IMR-90 (cell line): ENCODE data around the gene ZNF423. TPM values are rescaled to one million over a fixed set of nuclear protein-coding genes. Genes with fewer than 3 reads are reported as not detected.

ENCODE experiments used
- ATAC-seq: fragments of 200-7000 bp; cut with Tn5 transposase; 2 replicates; pipeline ENCODE4 v1.9.1; 2020; ENCODE audit warnings: low read depth, mild to moderate bottlenecking, moderate library complexity
- BruUV-seq: library from RNA; stranded (reverse); fragments of 400-500 nt; replicated peaks from 2 replicates; lab custom pipeline; 2021; lab: Mats Ljungman, UMichigan
- CTCF ChIA-PET: fragments of 300-600 bp; formaldehyde crosslinking; extraction: SDS; loops from one replicate; lab custom pipeline; 2021; ENCODE audit warnings: antibody characterized with exemption; lab: Yijun Ruan, JAX
- POLR2A ChIA-PET: fragments of 300-600 bp; sonication (Branson Sonifier 250); formaldehyde crosslinking; loops from one replicate; lab custom pipeline; 2022; ENCODE audit warnings: antibody characterized with exemption; ENCODE audit not compliant: unreplicated experiment; lab: Charles Lee
- DNase-seq: peaks from one replicate; pipeline ENCODE4 v3.0.0; 2013
- H2AFZ ChIP-seq: replicated peaks from 2 replicates; pipeline ENCODE3; 2013; ENCODE audit warnings: low read length, mild to moderate bottlenecking; ENCODE audit not compliant: poor library complexity
- H2AK5ac ChIP-seq: 2 replicates; pipeline ENCODE4 v1.6.1; 2013; ENCODE audit warnings: low read depth, low read length, inconsistent platforms
- H2AK9ac ChIP-seq: replicated peaks from 2 replicates; pipeline ENCODE3; 2013; ENCODE audit warnings: mild to moderate bottlenecking, low read depth, low read length, moderate library complexity; ENCODE audit not compliant: poor library complexity
- H2BK120ac ChIP-seq: 2 replicates; pipeline ENCODE4 v1.6.1; 2013; ENCODE audit warnings: low read depth, low read length, inconsistent platforms
- H2BK15ac ChIP-seq: 3 replicates; pipeline ENCODE4 v1.6.1; 2013; ENCODE audit warnings: low read depth, low read length, inconsistent platforms
- H2BK20ac ChIP-seq: 2 replicates; pipeline ENCODE4 v1.6.1; 2013; ENCODE audit warnings: low read depth, mild to moderate bottlenecking, inconsistent platforms, low read length, moderate library complexity
- H2BK5ac ChIP-seq: 2 replicates; pipeline ENCODE4 v1.6.1; 2013; ENCODE audit warnings: mild to moderate bottlenecking, low read depth, low read length, inconsistent platforms; ENCODE audit not compliant: poor library complexity, severe bottlenecking
- H3K14ac ChIP-seq: replicated peaks from 2 replicates; pipeline ENCODE4 v1.6.1; 2013; ENCODE audit warnings: low read depth, low read length, inconsistent platforms
- H3K18ac ChIP-seq: 2 replicates; pipeline ENCODE4 v1.6.1; 2013; ENCODE audit warnings: low read depth, low read length, control low read depth
- H3K23ac ChIP-seq: 2 replicates; pipeline ENCODE4 v1.6.1; 2013; ENCODE audit warnings: low read depth, low read length, inconsistent platforms
- H3K27ac ChIP-seq: 2 replicates; pipeline ENCODE4 v1.5.1; 2013; ENCODE audit warnings: mild to moderate bottlenecking, control low read depth, low read length; ENCODE audit not compliant: insufficient read depth
- H3K27me3 ChIP-seq: 2 replicates; pipeline ENCODE4 v1.6.1; 2013; ENCODE audit warnings: low read length; ENCODE audit not compliant: control insufficient read depth, insufficient read depth
- H3K36me3 ChIP-seq: 2 replicates; pipeline ENCODE4 v1.6.1; 2013; ENCODE audit warnings: low read length, mixed read lengths; ENCODE audit not compliant: control insufficient read depth, insufficient read depth
- H3K4ac ChIP-seq: 2 replicates; pipeline ENCODE4 v1.6.1; 2013; ENCODE audit warnings: low read depth, low read length, inconsistent platforms
- H3K4me1 ChIP-seq: 2 replicates; pipeline ENCODE4 v1.6.1; 2013; ENCODE audit warnings: low read length, mixed read lengths; ENCODE audit not compliant: control insufficient read depth, insufficient read depth
- H3K4me2 ChIP-seq: 2 replicates; pipeline ENCODE4 v1.6.1; 2013; ENCODE audit warnings: low read depth, mild to moderate bottlenecking, control low read depth, low read length, moderate library complexity
- H3K4me3 ChIP-seq: 2 replicates; pipeline ENCODE4 v1.5.1; 2013; ENCODE audit warnings: low read depth, mild to moderate bottlenecking, control low read depth, low read length, moderate library complexity; ENCODE audit not compliant: insufficient read depth
- H3K56ac ChIP-seq: 2 replicates; pipeline ENCODE4 v1.6.1; 2013; ENCODE audit warnings: low read length, inconsistent platforms; ENCODE audit not compliant: insufficient read depth; ENCODE audit errors: extremely low read depth
- H3K79me1 ChIP-seq, 2 experiments: 2 replicates each; pipeline ENCODE4 v1.6.1; 2013; ENCODE audit warnings: low read length in 2 of 2, inconsistent platforms in 1 of 2, low read depth in 1 of 2
- H3K9ac ChIP-seq: 2 replicates; pipeline ENCODE4 v1.6.1; 2013; ENCODE audit warnings: low read depth, low read length, control low read depth
- H3K9me1 ChIP-seq: 2 replicates; pipeline ENCODE4 v1.6.1; 2013; ENCODE audit warnings: low read length, inconsistent platforms; ENCODE audit not compliant: insufficient read depth
- H3K9me3 ChIP-seq: 2 replicates; pipeline ENCODE4 v1.6.1; 2013; ENCODE audit warnings: low read length; ENCODE audit not compliant: control insufficient read depth, insufficient read depth
- H4K20me1 ChIP-seq: 2 replicates; pipeline ENCODE4 v1.6.1; 2013; ENCODE audit warnings: low read length, inconsistent platforms; ENCODE audit not compliant: insufficient read depth
- H4K5ac ChIP-seq: 2 replicates; pipeline ENCODE4 v1.6.1; 2013; ENCODE audit warnings: mild to moderate bottlenecking, low read depth, low read length, control low read depth
- H4K8ac ChIP-seq, 2 experiments: 2 replicates each; pipeline ENCODE4 v1.6.1; 2013; ENCODE audit warnings: low read depth in 2 of 2, low read length in 2 of 2, control low read depth in 1 of 2, inconsistent platforms in 1 of 2
- H4K91ac ChIP-seq: 2 replicates; pipeline ENCODE4 v1.6.1; 2013; ENCODE audit warnings: low read depth, low read length, inconsistent platforms; ENCODE audit not compliant: insufficient read depth
- BHLHE40 ChIP-seq: fragments of 150-350 bp; IDR thresholded peaks from 2 replicates; pipeline ENCODE4 v1.6.1; 2016; ENCODE audit warnings: mild to moderate bottlenecking, low read depth, low read length
- CEBPB ChIP-seq: IDR thresholded peaks from 2 replicates; pipeline ENCODE4 v1.6.1; 2012; ENCODE audit warnings: low read depth, low read length, improper control_type of control experiment
- CHD1 ChIP-seq: IDR thresholded peaks from 2 replicates; pipeline ENCODE4 v1.6.1; 2012; ENCODE audit warnings: low read depth, low read length, improper control_type of control experiment
- FOS ChIP-seq: fragments of 150-350 bp; IDR thresholded peaks from 2 replicates; pipeline ENCODE4 v1.6.1; 2016; ENCODE audit warnings: low read depth, low read length
- MAFK ChIP-seq: IDR thresholded peaks from 2 replicates; pipeline ENCODE4 v1.6.1; 2012; ENCODE audit warnings: low read depth, low read length, improper control_type of control experiment
- MAZ ChIP-seq: IDR thresholded peaks from 2 replicates; pipeline ENCODE4 v1.6.1; 2012; ENCODE audit warnings: low read depth, mild to moderate bottlenecking, low read length, improper control_type of control experiment, moderate library complexity, borderline replicate concordance
- NFE2L2 ChIP-seq: fragments of 150-350 bp; IDR thresholded peaks from 2 replicates; pipeline ENCODE4 v1.6.1; 2016; ENCODE audit warnings: low read depth, mild to moderate bottlenecking, low read length
- POLR2A ChIP-seq: IDR thresholded peaks from 2 replicates; pipeline ENCODE4 v1.6.1; 2012; ENCODE audit warnings: mild to moderate bottlenecking, low read depth, low read length
- RAD21 ChIP-seq: IDR thresholded peaks from 2 replicates; pipeline ENCODE4 v1.6.1; 2012; ENCODE audit warnings: low read length, improper control_type of control experiment
- RCOR1 ChIP-seq: IDR thresholded peaks from 2 replicates; pipeline ENCODE4 v1.6.1; 2012; ENCODE audit warnings: mild to moderate bottlenecking, low read length, improper control_type of control experiment; ENCODE audit not compliant: insufficient replicate concordance
- RFX5 ChIP-seq: IDR thresholded peaks from 2 replicates; pipeline ENCODE4 v1.8.0; 2012; ENCODE audit warnings: low read depth, mild to moderate bottlenecking, low read length, moderate library complexity
- SMC3 ChIP-seq: fragments of 150-350 bp; IDR thresholded peaks from 2 replicates; pipeline ENCODE4 v1.6.1; 2016; ENCODE audit warnings: low read depth, mild to moderate bottlenecking, antibody characterized with exemption, low read length, moderate library complexity
- WGBS, 2 experiments: methylation state at CpG; one replicate each; pipeline versions ENCODE4 v1.1.5 to v1.1.7; 2013; ENCODE audit warnings: missing lambda C conversion rate in 2 of 2; ENCODE audit not compliant: insufficient read length in 1 of 2; ENCODE audit errors: extremely low coverage in 2 of 2; 5-methylcytosine and 5-hydroxymethylcytosine counted together
- dilution Hi-C: fragments of 300-500 bp; cut with HindIII; formaldehyde crosslinking; loops from one replicate; pipeline ENCODE4 v1.14.3; 2018; ENCODE audit warnings: low sequenced_read_pairs; ENCODE audit not compliant: unreplicated experiment
- in situ Hi-C: fragments of 300-500 bp; cut with MboI; formaldehyde crosslinking; loops from 3 replicates; pipeline ENCODE4 v1.14.3; 2019; ENCODE audit warnings: low sequenced_read_pairs, inconsistent platforms, mixed read lengths
- intact Hi-C: fragments of 100-400 bp; cut with micrococcal nuclease; formaldehyde crosslinking; loops from 2 replicates; pipeline ENCODE4 v1.10.0; 2022
- polyA plus RNA-seq, 3 experiments: library from polyadenylated mRNA; depleted of rRNA; stranded (reverse); fragments of >200 nt; gene quantifications; 2 replicates each; pipeline ENCODE4 v1.2.3, GENCODE V29; 2012; ENCODE audit warnings: low replicate concordance in 1 of 3
- total RNA-seq: library from RNA; depleted of rRNA; stranded (reverse); fragments of >200 nt; gene quantifications from 2 replicates; pipeline ENCODE4 v1.2.3, GENCODE V29; 2012
- TF ChIP-seq, protein P1 (sequence below): fragments of 150-350 bp; IDR thresholded peaks from 2 replicates; pipeline ENCODE4 v1.6.1; 2016; ENCODE audit warnings: low read depth, mild to moderate bottlenecking, low read length, moderate library complexity, borderline replicate concordance
- TF ChIP-seq, protein P2 (sequence below): conservative IDR thresholded peaks from 2 replicates; pipeline ENCODE4 v1.5.1; 2012; ENCODE audit warnings: mild to moderate bottlenecking, low read depth, low read length, improper control_type of control experiment

ZNF423 gene
- total and polyA plus RNA-seq, 2 of the 4 experiments (the other 2 are of a cell fraction): under 0.01 to 0.10 TPM

DNA sequence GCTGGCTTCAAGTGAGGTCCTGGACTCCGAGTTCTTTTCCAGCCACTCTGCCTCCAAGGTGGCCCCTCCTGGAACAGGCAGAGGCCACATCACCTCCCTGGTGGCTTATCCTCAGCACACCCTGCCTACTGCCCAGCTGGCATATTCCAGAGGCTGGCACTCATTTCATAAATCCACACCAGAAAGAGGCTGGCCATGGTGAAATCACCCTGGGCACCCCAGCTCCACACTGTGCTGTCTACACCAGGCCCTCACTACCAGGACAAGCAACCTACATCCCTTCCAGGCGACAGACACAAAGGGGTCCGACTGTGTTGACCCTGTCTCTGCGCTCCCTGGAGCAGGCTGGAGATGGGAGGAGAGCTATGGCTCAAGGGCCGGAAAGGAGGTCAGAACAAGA is 382.1 kb downstream of the ZNF423 start:
- no peak overlapping the region for H2AK5ac ChIP-seq
- no peak overlapping the region for H3K23ac ChIP-seq
- H3K36me3 ChIP-seq: no peaks in the 10 kb centered on the region
- no peak overlapping the region for H3K14ac ChIP-seq
- H4K20me1 ChIP-seq: no peaks in the 10 kb centered on the region
- H3K4me1 ChIP-seq: no peaks in the 10 kb centered on the region
- no peak overlapping the region for H4K5ac ChIP-seq
- in situ Hi-C loops (no loop called here), dilution Hi-C loops (no loop called here), intact Hi-C loops (no loop called here)
- no peak overlapping the region for H3K4me3 ChIP-seq
- H3K9me1 ChIP-seq: peaks cover 4% of the 10 kb centered on the region; the same call in 1 of the 2 replicates
- no peak overlapping the region for H4K91ac ChIP-seq
- no peaks in the 10 kb centered on the region for H3K27me3 ChIP-seq
- H4K8ac ChIP-seq: no peak overlapping the region
- no peak overlapping the region for H2BK5ac ChIP-seq
- H2BK15ac ChIP-seq: no peak overlapping the region
- no peak overlapping the region for H2BK20ac ChIP-seq
- H3K18ac ChIP-seq: no peak overlapping the region
- BruUV-seq: no TSS peak
- no peaks in the 10 kb centered on the region for H3K79me1 ChIP-seq
- H2AFZ ChIP-seq: no peak overlapping the region
- H3K56ac ChIP-seq: no peak overlapping the region
- H3K9me3 ChIP-seq: no peaks in the 10 kb centered on the region
- ChIA-PET CTCF (no interaction called here), POLR2A (no interaction called here)
- no peak overlapping the region for H3K4ac ChIP-seq
- H2BK120ac ChIP-seq: no peak overlapping the region
- no CpG with 5 or more reads among the region's 5 CpGs for WGBS, 2 experiments
- no peak overlapping the region for H3K4me2 ChIP-seq
- no peak for ATAC-seq
- H2AK9ac ChIP-seq: no peak overlapping the region
- no peak overlapping the region for H3K9ac ChIP-seq
- no peak for DNase-seq
- no peak for TF ChIP-seq RFX5
- TF ChIP-seq, protein P1, sequence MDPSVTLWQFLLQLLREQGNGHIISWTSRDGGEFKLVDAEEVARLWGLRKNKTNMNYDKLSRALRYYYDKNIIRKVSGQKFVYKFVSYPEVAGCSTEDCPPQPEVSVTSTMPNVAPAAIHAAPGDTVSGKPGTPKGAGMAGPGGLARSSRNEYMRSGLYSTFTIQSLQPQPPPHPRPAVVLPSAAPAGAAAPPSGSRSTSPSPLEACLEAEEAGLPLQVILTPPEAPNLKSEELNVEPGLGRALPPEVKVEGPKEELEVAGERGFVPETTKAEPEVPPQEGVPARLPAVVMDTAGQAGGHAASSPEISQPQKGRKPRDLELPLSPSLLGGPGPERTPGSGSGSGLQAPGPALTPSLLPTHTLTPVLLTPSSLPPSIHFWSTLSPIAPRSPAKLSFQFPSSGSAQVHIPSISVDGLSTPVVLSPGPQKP: no peak
- TF ChIP-seq CHD1: no peak
- TF ChIP-seq RCOR1: no peak
- no peak for TF ChIP-seq BHLHE40
- no peak for TF ChIP-seq RAD21
- no peak for TF ChIP-seq POLR2A
- no peak for TF ChIP-seq CEBPB
- TF ChIP-seq MAFK: no peak
- no peak for TF ChIP-seq SMC3
- TF ChIP-seq MAZ: no peak
- TF ChIP-seq FOS: no peak
- TF ChIP-seq NFE2L2: no peak
- TF ChIP-seq, protein P2, sequence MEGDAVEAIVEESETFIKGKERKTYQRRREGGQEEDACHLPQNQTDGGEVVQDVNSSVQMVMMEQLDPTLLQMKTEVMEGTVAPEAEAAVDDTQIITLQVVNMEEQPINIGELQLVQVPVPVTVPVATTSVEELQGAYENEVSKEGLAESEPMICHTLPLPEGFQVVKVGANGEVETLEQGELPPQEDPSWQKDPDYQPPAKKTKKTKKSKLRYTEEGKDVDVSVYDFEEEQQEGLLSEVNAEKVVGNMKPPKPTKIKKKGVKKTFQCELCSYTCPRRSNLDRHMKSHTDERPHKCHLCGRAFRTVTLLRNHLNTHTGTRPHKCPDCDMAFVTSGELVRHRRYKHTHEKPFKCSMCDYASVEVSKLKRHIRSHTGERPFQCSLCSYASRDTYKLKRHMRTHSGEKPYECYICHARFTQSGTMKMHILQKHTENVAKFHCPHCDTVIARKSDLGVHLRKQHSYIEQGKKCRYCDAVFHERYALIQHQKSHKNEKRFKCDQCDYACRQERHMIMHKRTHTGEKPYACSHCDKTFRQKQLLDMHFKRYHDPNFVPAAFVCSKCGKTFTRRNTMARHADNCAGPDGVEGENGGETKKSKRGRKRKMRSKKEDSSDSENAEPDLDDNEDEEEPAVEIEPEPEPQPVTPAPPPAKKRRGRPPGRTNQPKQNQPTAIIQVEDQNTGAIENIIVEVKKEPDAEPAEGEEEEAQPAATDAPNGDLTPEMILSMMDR: no peak
- H3K27ac ChIP-seq: no peak overlapping the region
